Fibroblast of lung (primary cell): ENCODE data around the gene DDX59. TPM values are rescaled to one million over a fixed set of nuclear protein-coding genes. Genes with fewer than 3 reads are reported as not detected.

Source experiments
- DNase-seq, 2 donors: peaks; one replicate each; pipeline versions ENCODE4 v3.0.0 to v3.0.0-alpha.2; 2010; ENCODE audit warnings: low read depth in 2 of 2
- H2AFZ ChIP-seq: 2 replicates; pipeline ENCODE4 v1.5.1; 2012; ENCODE audit warnings: low read length, control low read depth, inconsistent platforms
- H3K27ac ChIP-seq: 2 replicates; pipeline ENCODE4 v1.5.1; 2011; ENCODE audit warnings: low read length, control low read depth; ENCODE audit not compliant: insufficient read depth
- H3K27me3 ChIP-seq: 2 replicates; pipeline ENCODE4 v1.5.1; 2011; ENCODE audit warnings: mild to moderate bottlenecking, low read length; ENCODE audit not compliant: control insufficient read depth, insufficient read depth
- H3K36me3 ChIP-seq: 2 replicates; pipeline ENCODE4 v1.5.1; 2011; ENCODE audit warnings: low read length; ENCODE audit not compliant: control insufficient read depth, insufficient read depth
- H3K4me1 ChIP-seq: 2 replicates; pipeline ENCODE4 v1.5.1; 2011; ENCODE audit warnings: low read length; ENCODE audit not compliant: control insufficient read depth, insufficient read depth; ENCODE audit errors: extremely low read depth
- H3K4me2 ChIP-seq: 2 replicates; pipeline ENCODE4 v1.5.1; 2011; ENCODE audit warnings: low read length, control low read depth; ENCODE audit not compliant: insufficient read depth; ENCODE audit errors: extremely low read depth
- H3K4me3 ChIP-seq, 4 experiments: fragments of 200-600 bp in 1 of 4; sonication (generic) in 1 of 4; replicated peaks in 1 of 4; 2 replicates each; pipeline ENCODE4 v1.5.1; 2011 to 2016; ENCODE audit warnings: low read length in 4 of 4, low read depth in 3 of 4, mild to moderate bottlenecking in 3 of 4, control low read depth in 2 of 4, inconsistent platforms in 1 of 4, mixed read lengths in 1 of 4; ENCODE audit not compliant: insufficient read depth in 1 of 4; ENCODE audit errors: control extremely low read depth in 1 of 4
- H3K79me2 ChIP-seq: 2 replicates; pipeline ENCODE4 v1.5.1; 2012; ENCODE audit warnings: mild to moderate bottlenecking, low read length, inconsistent platforms; ENCODE audit not compliant: control insufficient read depth, insufficient read depth
- H3K9ac ChIP-seq: 2 replicates; pipeline ENCODE4 v1.5.1; 2011; ENCODE audit warnings: mild to moderate bottlenecking, low read length, control low read depth; ENCODE audit not compliant: insufficient read depth
- H3K9me3 ChIP-seq: 2 replicates; pipeline ENCODE4 v1.5.1; 2012; ENCODE audit warnings: low read depth, low read length; ENCODE audit not compliant: control insufficient read depth, insufficient read depth
- H4K20me1 ChIP-seq: 2 replicates; pipeline ENCODE4 v1.5.1; 2011; ENCODE audit warnings: low read length; ENCODE audit not compliant: control insufficient read depth, insufficient read depth; ENCODE audit errors: extremely low read depth
- CTCF ChIP-seq, 2 donors: IDR thresholded peaks in 1 of 2; conservative IDR thresholded peaks in 1 of 2; 1 replicate in 1 of 2; 2 replicates in 1 of 2; pipeline ENCODE4 v1.5.1; 2011 to 2012; ENCODE audit warnings: low read length in 2 of 2, control low read depth in 1 of 2, inconsistent platforms in 1 of 2, low read depth in 1 of 2, mild to moderate bottlenecking in 1 of 2
- EZH2 ChIP-seq: IDR thresholded peaks from 2 replicates; pipeline ENCODE4 v1.5.1; 2012; ENCODE audit warnings: low read length, control low read depth, mild to moderate bottlenecking; ENCODE audit errors: missing control alignments
- polyA plus RNA-seq, 2 donors: library from polyadenylated mRNA; depleted of rRNA in 1 of 2; stranded (reverse) in 1 of 2; unstranded in 1 of 2; fragments of >200 nt; gene quantifications; 2 replicates each; pipeline ENCODE4 v1.2.1, GENCODE V29; 2011 to 2012; ENCODE audit warnings: missing spikeins in 1 of 2
- total RNA-seq: library from RNA; depleted of rRNA; stranded (reverse); fragments of >200 nt; gene quantifications from 2 replicates; pipeline ENCODE4 v1.2.1, GENCODE V29; 2014

Gene DDX59
- total and polyA plus RNA-seq, 2 donors (not counting 1 experiment from before 2014, with no cell fraction given), result 14.0 to 18.7 TPM

- H3K4me1 ChIP-seq, result peaks cover 6% of the 10 kb centered on the region
- DNase-seq, result no peak
Observed at GRCh38 chr1:200674838-200675587, 5.3 kb upstream of the DDX59 start.

DNA sequence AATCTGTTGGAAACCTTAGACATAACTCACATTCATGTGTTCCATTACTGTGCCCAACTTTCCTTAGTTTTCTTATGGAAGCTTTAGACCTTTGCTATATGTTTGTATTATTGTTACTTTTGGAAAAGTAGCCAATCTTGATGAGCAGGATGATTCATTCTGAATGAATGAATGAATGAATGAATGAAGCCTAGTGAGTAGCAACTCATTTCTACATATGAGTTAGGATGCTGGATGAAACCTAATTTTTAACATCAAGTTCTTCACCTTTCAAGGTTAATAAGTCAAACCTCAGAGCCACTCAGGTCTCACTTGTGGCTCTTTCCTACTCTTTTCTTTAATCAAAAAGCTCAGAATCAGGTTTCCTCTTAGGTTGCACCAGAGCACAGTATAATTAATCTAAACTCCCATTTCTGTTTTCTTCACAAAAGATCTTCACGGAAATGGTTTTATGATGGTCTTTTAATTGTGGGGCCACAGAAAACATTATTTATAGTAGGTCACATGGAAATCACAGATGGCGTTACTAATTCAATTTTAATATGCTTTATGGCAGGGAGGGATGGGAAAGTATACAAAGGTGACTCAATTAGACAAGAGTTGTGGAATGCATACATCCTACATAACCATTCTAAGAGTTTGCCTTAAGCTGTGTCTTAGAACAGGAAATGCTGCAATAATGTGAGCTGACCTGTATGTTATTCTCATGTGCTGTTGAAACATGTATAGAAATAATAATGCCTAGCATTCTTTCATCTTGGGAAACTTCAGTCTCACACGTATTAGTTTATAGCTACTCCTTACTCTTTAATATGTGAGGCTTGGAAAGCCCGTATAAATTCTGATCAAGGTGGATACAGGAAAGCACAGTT is 4.5 kb upstream of the DDX59 start:
- no peaks in the 10 kb centered on the region for H3K36me3 ChIP-seq
- no peak overlapping the region for H2AFZ ChIP-seq
- H3K9me3 ChIP-seq, result no peaks in the 10 kb centered on the region
- H4K20me1 ChIP-seq, result no peaks in the 10 kb centered on the region
- H3K4me3 ChIP-seq, result no peak overlapping the region
- H3K79me2 ChIP-seq, result peaks cover 2% of the 10 kb centered on the region
- peaks cover 6% of the 10 kb centered on the region for H3K4me1 ChIP-seq
- no peaks in the 10 kb centered on the region for H3K27me3 ChIP-seq
- peak in 1 of 2 donors; percentile 41 for DNase-seq
- H3K9ac ChIP-seq, result no peak overlapping the region
- H3K4me2 ChIP-seq, result no peak overlapping the region
- no peak overlapping the region for H3K27ac ChIP-seq
- TF ChIP-seq EZH2, result no peak
- TF ChIP-seq CTCF (conservative IDR thresholded peaks at IDR 0.05 in 1 of 2, IDR thresholded peaks at IDR 0.05 in 1 of 2; ENCODE audit: low read depth in 1 of 2, low read length in 2 of 2), result no peak

More at GRCh38 chr1:200674838-200675587, 5.3 kb upstream of the DDX59 start:
- Histone ChIP-seq H3K9ac (no peak overlapping the region), H3K79me2 (peaks cover 2% of the 10 kb centered on the region), H3K36me3 (no peaks in the 10 kb centered on the region), H3K4me3 (no peak overlapping the region), H3K4me2 (no peak overlapping the region), H3K27ac (no peak overlapping the region), H4K20me1 (no peaks in the 10 kb centered on the region), H2AFZ (no peak overlapping the region), H3K9me3 (no peaks in the 10 kb centered on the region), H3K27me3 (no peaks in the 10 kb centered on the region)
- no peak for TF ChIP-seq EZH2
- TF ChIP-seq CTCF (conservative IDR thresholded peaks at IDR 0.05 in 1 of 2, IDR thresholded peaks at IDR 0.05 in 1 of 2; ENCODE audit: low read depth in 1 of 2, low read length in 2 of 2), result no peak

GRCh38 chr1:200671235-200671786 is 1.6 kb upstream of the DDX59 start:
- Histone ChIP-seq H3K4me3 (peak overlapping the region in 3 of 4 experiments; percentile 14 to 63 (median 55)), H3K36me3 (peaks cover 2% of the 10 kb centered on the region), H3K79me2 (peaks cover 4% of the 10 kb centered on the region), H3K27me3 (no peaks in the 10 kb centered on the region), H3K4me1 (peaks cover 6% of the 10 kb centered on the region), H3K9ac (no peak overlapping the region), H3K9me3 (no peaks in the 10 kb centered on the region), H3K4me2 (peak overlapping the region; percentile 76), H2AFZ (no peak overlapping the region), H4K20me1 (no peaks in the 10 kb centered on the region), H3K27ac (no peak overlapping the region)
- TF ChIP-seq CTCF (conservative IDR thresholded peaks at IDR 0.05 in 1 of 2, IDR thresholded peaks at IDR 0.05 in 1 of 2; ENCODE audit: low read depth in 1 of 2, low read length in 2 of 2), result no peak
- TF ChIP-seq EZH2, result no peak
- no peak for DNase-seq
